HepG2 (cell line): ENCODE data around the gene CYP4F22. TPM values are rescaled to one million over a fixed set of nuclear protein-coding genes. Genes with fewer than 3 reads are reported as not detected.

ENCODE experiments used
- ATAC-seq: fragments of 200-7000 bp; cut with Tn5 transposase; 3 replicates; pipeline ENCODE4 v1.9.1; 2020; ENCODE audit warnings: mild to moderate bottlenecking, moderate library complexity
- BruUV-seq: library from RNA; stranded (reverse); fragments of 400-500 nt; replicated peaks from 2 replicates; lab custom pipeline; 2021; lab: Mats Ljungman, UMichigan
- CTCF ChIA-PET: fragments of 300-600 bp; formaldehyde crosslinking; extraction: SDS; loops from one replicate; lab custom pipeline; 2021; ENCODE audit warnings: low total read pairs, inconsistent platforms, low intra/inter-chr PET ratio; lab: Yijun Ruan, JAX
- POLR2A ChIA-PET: fragments of 350-600 bp; sonication (Branson Sonifier 250); formaldehyde crosslinking; loops from one replicate; lab custom pipeline; 2020; ENCODE audit warnings: antibody characterized with exemption, inconsistent platforms; lab: Yijun Ruan, JAX
- DNase-seq: peaks from one replicate; pipeline ENCODE4 v3.0.0-alpha.2; 2015; ENCODE audit warnings: low spot score
- FAIRE-seq: peaks from 3 replicates; lab custom pipeline; 2011; peaks lifted over from hg19 to GRCh38; lab: Jason Lieb, UNC
- H2AFZ ChIP-seq: one replicate; pipeline ENCODE4 v1.6.1; 2011; ENCODE audit warnings: low read length, inconsistent platforms
- H3K27ac ChIP-seq: fragments of 300-600 bp; 3 replicates; pipeline ENCODE4 v1.8.0; 2011; ENCODE audit warnings: mixed run types, mild to moderate bottlenecking, mixed read lengths, low read length, inconsistent platforms; ENCODE audit not compliant: insufficient read depth; ENCODE audit errors: extremely low read length
- H3K27me3 ChIP-seq, 2 experiments: fragments of 200-600 bp in 1 of 2; 2 replicates in 1 of 2; 3 replicates in 1 of 2; pipeline versions ENCODE4 v1.6.0 to v1.8.0; 2011; ENCODE audit warnings: low read length in 2 of 2, mild to moderate bottlenecking in 2 of 2, moderate library complexity in 2 of 2, inconsistent platforms in 1 of 2; ENCODE audit not compliant: insufficient read depth in 2 of 2, control insufficient read depth in 1 of 2
- H3K36me3 ChIP-seq, 2 experiments: fragments of 200-600 bp in 1 of 2; replicated peaks in 1 of 2; 2 replicates in 1 of 2; 3 replicates in 1 of 2; pipeline versions ENCODE4 v1.5.1 to v1.8.0; 2011; ENCODE audit warnings: low read length in 2 of 2, inconsistent platforms in 1 of 2; ENCODE audit not compliant: insufficient read depth in 2 of 2, control insufficient read depth in 1 of 2
- H3K4me1 ChIP-seq: 2 replicates; pipeline ENCODE4 v1.5.1; 2012; ENCODE audit warnings: low read length, inconsistent platforms; ENCODE audit not compliant: insufficient read depth
- H3K4me2 ChIP-seq: 2 replicates; pipeline ENCODE4 v1.6.0; 2011; ENCODE audit warnings: low read depth, low read length, inconsistent platforms
- H3K4me3 ChIP-seq, 3 experiments: fragments of 200-600 bp in 1 of 3; sonication (generic), shearing (Covaris generic) in 1 of 3; replicated peaks in 1 of 3; 2 replicates each; pipeline ENCODE4 v1.5.1; 2011 to 2016; ENCODE audit warnings: low read length in 3 of 3, inconsistent platforms in 2 of 3, low read depth in 2 of 3, mild to moderate bottlenecking in 2 of 3, control low read depth in 1 of 3, mixed read lengths in 1 of 3; ENCODE audit not compliant: insufficient read depth in 1 of 3
- H3K79me2 ChIP-seq: one replicate; pipeline ENCODE4 v1.6.1; 2011; ENCODE audit warnings: low read length, inconsistent platforms; ENCODE audit not compliant: insufficient read depth
- H3K9ac ChIP-seq: 2 replicates; pipeline ENCODE4 v1.6.0; 2011; ENCODE audit warnings: mild to moderate bottlenecking, low read depth, low read length, inconsistent platforms; ENCODE audit not compliant: insufficient read depth
- H3K9me3 ChIP-seq: 2 replicates; pipeline ENCODE4 v1.5.1; 2012; ENCODE audit warnings: mild to moderate bottlenecking, low read length
- H4K20me1 ChIP-seq: 2 replicates; pipeline ENCODE4 v1.6.0; 2011; ENCODE audit warnings: inconsistent platforms, mild to moderate bottlenecking, low read length, moderate library complexity; ENCODE audit not compliant: insufficient read depth
- MEIS2 ChIP-seq: sonication (generic); formaldehyde crosslinking; IDR thresholded peaks from 2 replicates; pipeline ENCODE4 v1.9.0; 2021; ENCODE audit warnings: mild to moderate bottlenecking, missing genetic modification reagents
- MXD4 ChIP-seq: IDR thresholded peaks from 2 replicates; pipeline ENCODE4 v1.6.1; 2016; ENCODE audit warnings: mild to moderate bottlenecking, missing biosample characterization, missing genetic modification reagents
- TFE3 ChIP-seq: IDR thresholded peaks from 2 replicates; pipeline ENCODE4 v1.6.1; 2016
- ZNF12 ChIP-seq: sonication (generic); formaldehyde crosslinking; IDR thresholded peaks from 2 replicates; pipeline ENCODE4 v1.5.0; 2020; ENCODE audit warnings: missing genetic modification reagents
- ZNF749 ChIP-seq: sonication (generic); formaldehyde crosslinking; IDR thresholded peaks from 2 replicates; pipeline ENCODE4 v1.8.0; 2022; ENCODE audit warnings: mild to moderate bottlenecking, missing genetic modification reagents, moderate library complexity, borderline replicate concordance
- ZNF784 ChIP-seq: sonication (generic); formaldehyde crosslinking; IDR thresholded peaks from 2 replicates; pipeline ENCODE4 v1.5.1; 2020; ENCODE audit warnings: missing genetic modification reagents, mild to moderate bottlenecking, borderline replicate concordance
- ZNF878 ChIP-seq: sonication (generic); formaldehyde crosslinking; IDR thresholded peaks from 2 replicates; pipeline ENCODE4 v1.8.1; 2023; ENCODE audit warnings: mild to moderate bottlenecking, missing genetic modification reagents, moderate library complexity
- ZSCAN25 ChIP-seq: sonication (generic); formaldehyde crosslinking; IDR thresholded peaks from 2 replicates; pipeline ENCODE4 v1.8.0; 2022; ENCODE audit warnings: mild to moderate bottlenecking, missing genetic modification reagents
- ZSCAN29 ChIP-seq: sonication (generic); formaldehyde crosslinking; conservative IDR thresholded peaks from 2 replicates; pipeline ENCODE4 v1.4.0; 2020; ENCODE audit warnings: mild to moderate bottlenecking, missing genetic modification reagents
- WGBS: methylation state at CpG from one replicate; pipeline ENCODE4 v1.1.6; 2017; ENCODE audit warnings: low lambda C conversion rate; 5-methylcytosine and 5-hydroxymethylcytosine counted together
- in situ Hi-C: cut with HindIII; loops from 2 replicates; pipeline ENCODE4 v1.10.0; 2017; ENCODE audit warnings: low pct_unique_long_range_greater_than_20kb; ENCODE audit not compliant: extremely low pct_ligation_motif_present
- intact Hi-C: fragments of 100-400 bp; cut with micrococcal nuclease; formaldehyde crosslinking; loops from one replicate; pipeline ENCODE4 v1.10.0; 2022; ENCODE audit not compliant: unreplicated experiment
- polyA plus RNA-seq, 8 experiments: library from polyadenylated mRNA; depleted of rRNA in 3 of 8; stranded (reverse) in 7 of 8; unstranded in 1 of 8; fragments of >200 nt; fragmentation: Illumina TruSeq in 4 of 8; extraction: Trizol in 4 of 8; gene quantifications; 2 replicates each; pipeline versions ENCODE4 v1.2.1 to v1.2.3, GENCODE V29; 2011 to 2016; ENCODE audit warnings: low read depth in 4 of 8, missing spikeins in 1 of 8, mixed read lengths in 1 of 8; ENCODE audit not compliant: insufficient read depth in 1 of 8
- total RNA-seq, 5 experiments: library from RNA; depleted of rRNA; stranded (reverse); fragments of >200 nt; fragmentation: Illumina TruSeq; extraction: Trizol; gene quantifications; 2 replicates each; pipeline ENCODE4 v1.2.3, GENCODE V29; 2016; ENCODE audit warnings: low read depth in 1 of 5
- TF ChIP-seq, protein P1 (sequence below): sonication (generic); formaldehyde crosslinking; IDR thresholded peaks from 2 replicates; pipeline ENCODE4 v1.8.0; 2022; ENCODE audit warnings: low read depth, missing genetic modification reagents

The CYP4F22 gene
- total and polyA plus RNA-seq, 2 of the 13 experiments (the other 11 are each of a cell fraction or from before 2014, with no cell fraction given), result 0.05 TPM; not detected in 1

GRCh38 chr19:15475611-15476010 is 32.7 kb upstream of the CYP4F22 start:
- 87% methylated on average over 6 of the region's 10 CpGs for WGBS
- H2AFZ ChIP-seq, result no peak overlapping the region
- ATAC-seq, result no peak
- no peak overlapping the region for H3K4me2 ChIP-seq
- H4K20me1 ChIP-seq, result no peaks in the 10 kb centered on the region
- in situ Hi-C loops (no loop called here), intact Hi-C loops (loop anchor here (5.0 kb wide), 1 partner anchor 82 kb away; no protein-coding TSS in a partner anchor)
- no peaks in the 10 kb centered on the region for H3K9me3 ChIP-seq
- no peak overlapping the region for H3K4me3 ChIP-seq
- TF ChIP-seq TFE3 (CRISPR knock-in tag) (no peak), ZSCAN25 (no peak), ZNF878 (CRISPR knock-in tag) (no peak), ZNF12 (CRISPR knock-in tag) (no peak), MEIS2 (CRISPR knock-in tag) (no peak), MXD4 (CRISPR knock-in tag) (no peak), ZNF784 (CRISPR knock-in tag) (no peak), ZNF749 (CRISPR knock-in tag) (no peak), ZSCAN29 (no peak)
- TF ChIP-seq, protein P1, sequence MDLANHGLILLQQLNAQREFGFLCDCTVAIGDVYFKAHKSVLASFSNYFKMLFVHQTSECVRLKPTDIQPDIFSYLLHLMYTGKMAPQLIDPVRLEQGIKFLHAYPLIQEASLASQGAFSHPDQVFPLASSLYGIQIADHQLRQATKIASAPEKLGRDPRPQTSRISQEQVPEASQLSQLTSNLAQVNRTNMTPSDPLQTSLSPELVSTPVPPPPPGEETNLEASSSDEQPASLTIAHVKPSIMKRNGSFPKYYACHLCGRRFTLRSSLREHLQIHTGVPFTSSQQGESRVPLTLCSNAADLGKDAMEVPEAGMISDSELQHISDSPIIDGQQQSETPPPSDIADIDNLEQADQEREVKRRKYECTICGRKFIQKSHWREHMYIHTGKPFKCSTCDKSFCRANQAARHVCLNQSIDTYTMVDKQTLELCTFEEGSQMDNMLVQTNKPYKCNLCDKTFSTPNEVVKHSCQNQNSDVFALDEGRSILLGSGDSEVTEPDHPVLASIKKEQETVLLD, result no peak
- FAIRE-seq, result no peak
- no TSS peak for BruUV-seq
- H3K36me3 ChIP-seq, result no peaks in the 10 kb centered on the region
- no peak overlapping the region for H3K27ac ChIP-seq
- ChIA-PET CTCF (no interaction called here), POLR2A (no interaction called here)
- H3K79me2 ChIP-seq, result no peaks in the 10 kb centered on the region
- no peak overlapping the region for H3K9ac ChIP-seq
- DNase-seq, result no peak
- no peaks in the 10 kb centered on the region for H3K27me3 ChIP-seq
- peaks cover 34% of the 10 kb centered on the region for H3K4me1 ChIP-seq
